Erythroblast (primary cell): ENCODE results near the gene HTRA1.

Source experiments
- GATA1 ChIP-seq: IDR thresholded peaks from 2 replicates; pipeline ENCODE4 v1.6.1; 2011; ENCODE audit warnings: low read depth, mild to moderate bottlenecking, control low read depth, low read length, moderate library complexity
- POLR2A ChIP-seq: IDR thresholded peaks from 2 replicates; pipeline ENCODE4 v1.6.1; 2011; ENCODE audit warnings: mild to moderate bottlenecking, low read length

GRCh38 chr10:122505885-122506645, 44.7 kb downstream of the HTRA1 start:
- TF ChIP-seq POLR2A (no peak), GATA1 (no peak)
